Vagina (tissue), 2 donors: ENCODE data around the gene KATNB1. TPM values are rescaled to one million over a fixed set of nuclear protein-coding genes. Genes with fewer than 3 reads are reported as not detected.

Source experiments
- DNase-seq, 2 donors: peaks; one replicate each; pipeline ENCODE4 v3.0.0-alpha.2; 2017; ENCODE audit errors: extremely low spot score in 2 of 2
- H3K27ac ChIP-seq: fragments of 200-600 bp; sonication (generic); one replicate; pipeline ENCODE4 v1.5.1; 2019
- H3K27me3 ChIP-seq: fragments of 200-600 bp; sonication (generic); one replicate; pipeline ENCODE4 v1.5.1; 2019
- H3K36me3 ChIP-seq, 2 donors: fragments of 200-600 bp; sonication (generic); one replicate each; pipeline ENCODE4 v1.5.1; 2017 to 2019
- H3K4me1 ChIP-seq: fragments of 200-600 bp; sonication (generic); one replicate; pipeline ENCODE4 v1.5.1; 2019
- H3K4me3 ChIP-seq, 2 donors: fragments of 200-600 bp; sonication (generic); 1 replicate in 1 of 2; 2 replicates in 1 of 2; pipeline ENCODE4 v1.5.1; 2016 to 2019
- H3K9me3 ChIP-seq: fragments of 200-600 bp; sonication (generic); one replicate; pipeline ENCODE4 v1.5.1; 2019
- POLR2A ChIP-seq, 2 donors: fragments of 450-650 bp; IDR thresholded peaks; one replicate each; pipeline ENCODE4 v1.6.1; 2017; ENCODE audit warnings: antibody characterized with exemption in 2 of 2, mild to moderate bottlenecking in 2 of 2, moderate library complexity in 2 of 2
- POLR2AphosphoS5 ChIP-seq, 2 donors: sonication (generic); formaldehyde crosslinking; IDR thresholded peaks; one replicate each; pipeline ENCODE4 v1.9.0; 2017; ENCODE audit warnings: antibody characterized with exemption in 2 of 2, mild to moderate bottlenecking in 2 of 2, low read depth in 1 of 2; ENCODE audit not compliant: insufficient read depth in 1 of 2
- intact Hi-C: fragments of 100-400 bp; cut with DNase I; formaldehyde crosslinking; loops from one replicate; pipeline ENCODE4 v1.15.1; 2023
- total RNA-seq: library from RNA; depleted of rRNA; stranded (reverse); fragments of >200 nt; gene quantifications from one replicate; pipeline ENCODE4 v1.2.3, GENCODE V29; 2016
- TF ChIP-seq, protein P1 (sequence below), 3 experiments: fragments of 450-650 bp in 2 of 3; fragments of 200-600 bp in 1 of 3; sonication (generic) in 1 of 3; IDR thresholded peaks; one replicate each; pipeline ENCODE4 v1.5.1; 2017 to 2019; ENCODE audit warnings: antibody characterized with exemption in 3 of 3, mild to moderate bottlenecking in 2 of 3, moderate library complexity in 2 of 3

Gene KATNB1
- total RNA-seq, 1 donor from 2014 or later: 23.6 TPM

DNA sequence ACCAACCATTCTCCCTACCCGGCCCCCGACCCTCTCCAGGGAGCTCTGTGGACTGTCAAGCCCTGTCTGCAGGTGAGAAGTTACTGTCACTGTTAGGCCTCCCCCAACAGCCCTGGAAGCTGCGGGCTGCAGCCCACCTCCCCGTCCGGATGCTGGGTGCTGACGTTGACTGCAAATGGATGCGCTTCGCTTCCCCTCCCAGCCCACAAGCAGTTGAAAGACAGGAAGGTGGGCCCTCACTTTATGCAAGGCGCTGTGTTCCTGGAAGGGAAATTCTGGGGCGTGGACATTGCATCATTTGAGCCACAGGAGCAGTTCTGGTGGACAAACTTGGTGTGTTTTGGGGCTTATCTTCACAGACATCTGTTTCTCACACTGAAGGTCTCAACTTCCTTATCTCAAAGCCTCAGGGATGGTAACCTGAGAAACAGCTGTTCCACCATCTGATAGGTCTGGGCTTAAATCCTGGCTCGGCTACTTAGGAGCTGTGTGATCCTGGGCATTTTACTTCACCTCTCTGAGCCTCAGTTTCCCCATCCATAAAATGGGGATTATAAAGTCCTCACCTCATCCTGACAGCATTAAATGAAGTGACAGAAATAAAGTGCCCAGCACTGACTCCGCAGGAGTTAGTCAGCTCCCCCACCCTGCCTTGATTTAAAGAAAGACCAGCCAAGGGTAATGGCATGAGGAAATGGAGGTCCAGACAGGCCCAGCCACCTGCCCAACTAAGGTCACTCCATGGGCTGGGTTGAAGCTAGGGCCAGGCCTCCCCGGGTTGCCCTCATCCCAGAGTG is 45.6 kb upstream of the KATNB1 start:
- H3K27me3 ChIP-seq: no peaks in the 10 kb centered on the region
- no peaks in the 10 kb centered on the region for H3K36me3 ChIP-seq
- H3K4me3 ChIP-seq: no peak overlapping the region
- intact Hi-C loops: no loop called here
- H3K27ac ChIP-seq: no peak overlapping the region
- no peak for TF ChIP-seq POLR2AphosphoS5 (IDR thresholded peaks at IDR 0.05; ENCODE audit: insufficient read depth in 1 of 2, low read depth in 1 of 2)
- TF ChIP-seq, protein P1, sequence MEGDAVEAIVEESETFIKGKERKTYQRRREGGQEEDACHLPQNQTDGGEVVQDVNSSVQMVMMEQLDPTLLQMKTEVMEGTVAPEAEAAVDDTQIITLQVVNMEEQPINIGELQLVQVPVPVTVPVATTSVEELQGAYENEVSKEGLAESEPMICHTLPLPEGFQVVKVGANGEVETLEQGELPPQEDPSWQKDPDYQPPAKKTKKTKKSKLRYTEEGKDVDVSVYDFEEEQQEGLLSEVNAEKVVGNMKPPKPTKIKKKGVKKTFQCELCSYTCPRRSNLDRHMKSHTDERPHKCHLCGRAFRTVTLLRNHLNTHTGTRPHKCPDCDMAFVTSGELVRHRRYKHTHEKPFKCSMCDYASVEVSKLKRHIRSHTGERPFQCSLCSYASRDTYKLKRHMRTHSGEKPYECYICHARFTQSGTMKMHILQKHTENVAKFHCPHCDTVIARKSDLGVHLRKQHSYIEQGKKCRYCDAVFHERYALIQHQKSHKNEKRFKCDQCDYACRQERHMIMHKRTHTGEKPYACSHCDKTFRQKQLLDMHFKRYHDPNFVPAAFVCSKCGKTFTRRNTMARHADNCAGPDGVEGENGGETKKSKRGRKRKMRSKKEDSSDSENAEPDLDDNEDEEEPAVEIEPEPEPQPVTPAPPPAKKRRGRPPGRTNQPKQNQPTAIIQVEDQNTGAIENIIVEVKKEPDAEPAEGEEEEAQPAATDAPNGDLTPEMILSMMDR (IDR thresholded peaks at IDR 0.05): no peak
- TF ChIP-seq POLR2A (IDR thresholded peaks at IDR 0.05): no peak
- H3K4me1 ChIP-seq: no peaks in the 10 kb centered on the region
- DNase-seq: peak in 1 of 2 donors; percentile 52
- H3K9me3 ChIP-seq: no peaks in the 10 kb centered on the region

DNA sequence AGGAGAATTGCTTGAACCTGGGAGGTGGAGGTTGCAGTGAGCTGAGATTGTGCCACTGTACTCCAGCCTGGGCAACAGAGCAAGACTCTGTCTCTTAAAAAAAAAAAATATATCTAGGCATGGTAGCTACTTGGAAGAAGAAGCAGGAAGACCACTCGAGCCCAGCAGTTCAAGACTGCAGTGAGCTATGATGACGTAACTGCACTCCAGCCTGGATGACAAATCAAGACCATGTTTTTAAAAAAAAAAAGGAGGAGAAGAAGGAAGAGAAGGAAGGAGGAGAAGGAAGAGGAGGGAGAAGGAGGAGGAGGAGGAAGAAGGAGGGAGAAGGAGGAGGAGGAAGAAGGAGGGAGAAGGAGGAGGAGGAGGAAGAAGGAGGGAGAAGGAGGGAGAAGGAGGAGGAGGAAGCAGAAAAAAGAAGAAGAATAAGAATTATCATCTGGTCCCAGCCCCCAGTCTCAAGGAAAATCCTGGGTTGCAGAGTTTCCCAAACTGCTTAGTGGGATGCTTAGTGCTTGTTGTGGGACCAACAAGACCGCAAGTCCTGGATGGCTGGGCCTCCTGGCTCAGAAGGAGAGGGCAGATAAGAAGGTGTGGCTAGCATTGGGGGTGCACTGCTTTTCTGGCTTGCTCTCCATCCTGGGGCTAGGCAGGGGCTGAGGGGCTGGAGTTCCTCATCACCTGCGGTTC is 44.6 kb upstream of the KATNB1 start:
- H3K9me3 ChIP-seq: no peaks in the 10 kb centered on the region
- H3K4me3 ChIP-seq: no peak overlapping the region
- intact Hi-C loops: no loop called here
- TF ChIP-seq POLR2AphosphoS5 (IDR thresholded peaks at IDR 0.05; ENCODE audit: insufficient read depth in 1 of 2, low read depth in 1 of 2): no peak
- no peak for TF ChIP-seq POLR2A (IDR thresholded peaks at IDR 0.05)
- TF ChIP-seq, protein P1 (IDR thresholded peaks at IDR 0.05): no peak
- H3K27me3 ChIP-seq: no peaks in the 10 kb centered on the region
- DNase-seq: peak in 1 of 2 donors; percentile 34
- H3K27ac ChIP-seq: no peak overlapping the region
- no peaks in the 10 kb centered on the region for H3K36me3 ChIP-seq
- H3K4me1 ChIP-seq: no peaks in the 10 kb centered on the region

DNA sequence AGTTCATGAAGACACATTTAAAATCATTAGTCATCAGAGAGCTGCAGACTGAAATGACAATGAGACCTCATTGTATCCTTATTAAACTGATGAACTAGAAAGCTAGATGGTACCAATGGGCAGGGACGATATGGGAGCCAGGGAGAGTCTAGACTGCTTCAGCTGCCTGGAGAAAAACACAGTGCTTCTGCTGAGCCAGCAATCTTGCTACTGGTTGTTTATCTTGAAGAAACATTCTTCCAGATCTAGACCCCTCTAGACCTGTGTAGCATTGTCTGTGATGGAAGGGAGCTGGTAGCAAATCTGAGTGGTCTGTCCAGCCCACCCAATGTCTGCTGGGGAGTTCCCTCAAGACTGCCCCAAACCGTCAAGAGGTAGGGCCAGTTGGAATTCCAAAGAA is 42.9 kb upstream of the KATNB1 start:
- H3K27ac ChIP-seq: no peak overlapping the region
- H3K9me3 ChIP-seq: no peaks in the 10 kb centered on the region
- intact Hi-C loops: no loop called here

DNA sequence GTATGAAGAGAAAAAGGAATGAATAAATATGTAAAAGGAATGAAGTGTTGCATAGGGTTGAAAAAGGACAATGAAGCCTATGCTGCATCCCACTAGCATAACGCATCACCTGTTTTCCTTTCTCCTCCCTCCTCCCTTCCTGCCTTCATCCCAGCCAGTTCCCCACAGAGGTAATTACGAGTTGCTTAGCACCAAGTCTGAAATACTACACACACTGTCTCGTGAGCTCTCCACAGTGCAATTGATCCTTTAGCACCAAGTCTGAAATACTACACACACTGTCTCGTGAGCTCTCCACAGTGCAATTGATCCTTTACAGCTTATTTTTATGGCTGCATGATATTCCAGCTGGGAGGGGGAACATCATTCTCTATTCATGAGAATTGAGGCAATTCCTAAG is 42.0 kb upstream of the KATNB1 start:
- no peak for DNase-seq
- no peaks in the 10 kb centered on the region for H3K4me1 ChIP-seq
- H3K27ac ChIP-seq: no peak overlapping the region
- intact Hi-C loops: no loop called here
- no peaks in the 10 kb centered on the region for H3K36me3 ChIP-seq
- no peaks in the 10 kb centered on the region for H3K9me3 ChIP-seq
- H3K4me3 ChIP-seq: no peak overlapping the region
- no peaks in the 10 kb centered on the region for H3K27me3 ChIP-seq
- TF ChIP-seq POLR2A (IDR thresholded peaks at IDR 0.05) (no peak), POLR2AphosphoS5 (IDR thresholded peaks at IDR 0.05; ENCODE audit: insufficient read depth in 1 of 2, low read depth in 1 of 2) (no peak)
- TF ChIP-seq, protein P1 (IDR thresholded peaks at IDR 0.05): no peak

More for the DNA sequence above, 42.9 kb upstream of the KATNB1 start:
- H3K4me1 ChIP-seq: no peaks in the 10 kb centered on the region
- DNase-seq: no peak
- no peak overlapping the region for H3K4me3 ChIP-seq
- H3K36me3 ChIP-seq: no peaks in the 10 kb centered on the region
- H3K27me3 ChIP-seq: no peaks in the 10 kb centered on the region
- no peak for TF ChIP-seq POLR2AphosphoS5 (IDR thresholded peaks at IDR 0.05; ENCODE audit: insufficient read depth in 1 of 2, low read depth in 1 of 2)
- TF ChIP-seq, protein P1 (IDR thresholded peaks at IDR 0.05): no peak
- TF ChIP-seq POLR2A (IDR thresholded peaks at IDR 0.05): no peak
